ENCODE measurements around the gene CAPN9. TPM values are rescaled to one million over a fixed set of nuclear protein-coding genes. Genes with fewer than 3 reads are reported as not detected.

CAPN9 gene
- total RNA-seq, 4 donors from 2014 or later, result 1.2 TPM; not detected in 3

GRCh38 chr1:230759369-230760065 lies 12.3 kb downstream of the CAPN9 start:
- no peak for TF ChIP-seq EP300 (IDR thresholded peaks at IDR 0.05)
- no peak for TF ChIP-seq CTCF (IDR thresholded peaks at IDR 0.05)
- TF ChIP-seq POLR2AphosphoS5 (IDR thresholded peaks at IDR 0.05), result no peak
- TF ChIP-seq POLR2A (IDR thresholded peaks at IDR 0.05), result no peak
- H3K27ac ChIP-seq, result no peak overlapping the region

GRCh38 chr1:230760360-230760827 lies 13.2 kb downstream of the CAPN9 start:
- Histone ChIP-seq H3K9me3 (no peaks in the 10 kb centered on the region), H3K36me3 (no peaks in the 10 kb centered on the region), H3K4me3 (no peak overlapping the region), H3K27me3 (peaks cover 9% of the 10 kb centered on the region), H3K27ac (no peak overlapping the region), H3K4me1 (no peaks in the 10 kb centered on the region)
- WGBS, 2 donors (ENCODE audit: low coverage in 1 of 2), result 57 to 82% methylated on average over 3 of the region's 7 CpGs
- ATAC-seq, result no peak
- TF ChIP-seq EP300 (IDR thresholded peaks at IDR 0.05), result no peak
- TF ChIP-seq POLR2A (IDR thresholded peaks at IDR 0.05), result no peak
- no peak for TF ChIP-seq CTCF (IDR thresholded peaks at IDR 0.05)
- no peak for TF ChIP-seq POLR2AphosphoS5 (IDR thresholded peaks at IDR 0.05)

More at GRCh38 chr1:230759369-230760065, 12.3 kb downstream of the CAPN9 start:
- H3K27me3 ChIP-seq, result peaks cover 9% of the 10 kb centered on the region
- no peaks in the 10 kb centered on the region for H3K36me3 ChIP-seq
- WGBS, 2 donors (ENCODE audit: low coverage in 1 of 2), result 74 to 86% methylated on average over 3 to 4 of the region's 7 CpGs
- no peaks in the 10 kb centered on the region for H3K9me3 ChIP-seq
- no peak for ATAC-seq
- H3K4me1 ChIP-seq, result no peaks in the 10 kb centered on the region
- H3K4me3 ChIP-seq, result no peak overlapping the region

- ATAC-seq, result no peak
- no peaks in the 10 kb centered on the region for H3K4me1 ChIP-seq
- peaks cover 9% of the 10 kb centered on the region for H3K27me3 ChIP-seq
- no peak overlapping the region for H3K4me3 ChIP-seq
- H3K36me3 ChIP-seq, result no peaks in the 10 kb centered on the region
- TF ChIP-seq POLR2A (IDR thresholded peaks at IDR 0.05) (no peak), EP300 (IDR thresholded peaks at IDR 0.05) (no peak), CTCF (IDR thresholded peaks at IDR 0.05) (no peak)
- H3K9me3 ChIP-seq, result no peaks in the 10 kb centered on the region
- H3K27ac ChIP-seq, result no peak overlapping the region
- WGBS, 2 donors (ENCODE audit: low coverage in 1 of 2), result 75 to 87% methylated on average over 5 to 7 of the region's 8 CpGs
Measured at GRCh38 chr1:230761443-230762167, 14.4 kb downstream of the CAPN9 start.

DNA sequence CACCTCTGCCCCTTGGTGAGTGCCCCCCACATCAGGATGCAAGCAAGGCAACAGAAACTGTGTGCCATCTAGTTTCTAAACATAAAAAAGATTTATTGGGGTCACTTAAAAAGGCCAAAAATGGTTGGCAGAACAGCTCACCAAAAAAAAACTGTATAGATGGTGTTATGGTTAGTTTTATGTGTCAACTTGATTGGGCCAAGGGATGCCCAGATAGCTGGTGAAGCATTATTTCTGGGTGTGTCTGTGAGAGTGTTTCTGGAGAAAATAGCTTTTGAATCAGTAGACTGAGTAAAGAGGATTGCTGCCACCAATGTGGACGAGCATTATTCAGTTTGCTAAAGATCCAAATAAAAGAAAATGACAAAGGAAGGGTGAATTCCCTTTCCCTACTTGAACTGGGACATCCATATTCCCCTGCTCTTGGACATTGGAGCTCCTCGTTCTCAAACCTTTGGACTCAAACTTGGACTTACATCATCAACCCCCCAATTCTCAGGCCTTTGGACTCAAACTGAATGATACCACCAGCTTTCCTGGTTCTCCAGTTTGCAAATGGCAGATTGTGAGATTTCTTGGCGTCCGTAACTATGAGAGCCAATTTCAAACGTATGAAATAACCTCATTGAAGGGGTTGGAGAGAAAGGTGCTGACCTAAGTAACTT lies 16.9 kb downstream of the CAPN9 start:
- H3K36me3 ChIP-seq, result no peaks in the 10 kb centered on the region
- H3K4me3 ChIP-seq, result no peak overlapping the region
- peaks cover 0 to 3% (median 0%) of the 10 kb centered on the region in 3 donors for H3K4me1 ChIP-seq
- no peak for TF ChIP-seq POLR2AphosphoS5 (IDR thresholded peaks at IDR 0.05)
- TF ChIP-seq CTCF (IDR thresholded peaks at IDR 0.05), result no peak
- no peak for TF ChIP-seq EP300 (IDR thresholded peaks at IDR 0.05)
- TF ChIP-seq POLR2A (IDR thresholded peaks at IDR 0.05), result no peak
- no peak for ATAC-seq
- H3K27ac ChIP-seq, result no peak overlapping the region
- 75 to 86% methylated on average over 3 to 4 of the region's 5 CpGs for WGBS, 2 donors (ENCODE audit: low coverage in 1 of 2)
- peaks cover 4% of the 10 kb centered on the region for H3K27me3 ChIP-seq
- H3K9me3 ChIP-seq, result no peaks in the 10 kb centered on the region

All from gastroesophageal sphincter (tissue), 4 donors.